ENCODE measurements around the gene RBKS. TPM values are rescaled to one million over a fixed set of nuclear protein-coding genes. Genes with fewer than 3 reads are reported as not detected.

RBKS gene
- total and polyA plus RNA-seq, 2 of the 13 experiments (the other 11 are each of a cell fraction or from before 2014, with no cell fraction given), result 7.7 to 8.3 TPM

DNA sequence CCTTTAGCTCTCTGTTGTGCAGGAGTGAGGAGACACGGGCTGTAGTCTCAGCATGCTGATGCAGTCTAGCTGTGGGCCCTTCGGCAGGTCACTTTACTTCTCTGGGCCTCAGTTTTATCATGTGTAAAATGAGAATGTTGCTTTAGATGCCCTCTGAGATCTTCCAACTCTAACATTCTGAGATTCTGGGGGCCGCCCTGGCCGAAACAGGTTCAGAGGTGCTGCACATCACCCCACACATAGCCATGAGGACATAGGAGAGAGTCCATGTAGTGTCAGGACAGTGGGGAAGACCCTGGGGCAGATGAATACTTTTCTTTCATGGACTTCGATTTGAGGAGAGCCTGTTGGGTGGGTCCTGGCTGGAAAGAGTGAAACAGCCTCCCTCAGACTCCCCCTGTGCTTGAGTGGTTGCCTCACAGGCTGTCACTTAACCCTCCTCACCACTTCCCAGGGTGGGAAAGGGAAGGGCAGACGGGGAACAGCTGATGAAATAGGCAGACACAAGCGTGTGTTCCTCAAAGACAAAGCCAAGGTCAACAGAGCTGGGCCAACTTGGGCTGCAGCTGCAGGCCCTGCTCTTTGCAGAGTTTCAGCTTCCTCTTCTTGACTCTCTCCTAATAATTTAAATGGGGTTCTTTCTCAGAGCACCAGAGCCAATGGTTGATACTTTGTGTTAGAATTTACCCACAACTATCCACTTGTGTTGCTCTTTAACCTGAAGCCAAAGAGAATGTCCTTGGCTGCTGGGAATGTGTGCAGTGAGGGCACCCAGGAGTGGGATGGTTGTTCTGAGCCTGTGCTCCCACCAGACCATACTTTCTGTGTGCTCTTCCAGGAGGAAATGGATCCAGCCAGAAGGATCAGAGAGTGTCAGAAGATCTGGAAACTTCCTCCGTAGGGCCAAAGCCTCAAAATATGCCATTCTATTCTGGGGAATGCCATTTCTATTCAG is 133.4 kb downstream of the RBKS start (continued):
- TF ChIP-seq, protein P1, sequence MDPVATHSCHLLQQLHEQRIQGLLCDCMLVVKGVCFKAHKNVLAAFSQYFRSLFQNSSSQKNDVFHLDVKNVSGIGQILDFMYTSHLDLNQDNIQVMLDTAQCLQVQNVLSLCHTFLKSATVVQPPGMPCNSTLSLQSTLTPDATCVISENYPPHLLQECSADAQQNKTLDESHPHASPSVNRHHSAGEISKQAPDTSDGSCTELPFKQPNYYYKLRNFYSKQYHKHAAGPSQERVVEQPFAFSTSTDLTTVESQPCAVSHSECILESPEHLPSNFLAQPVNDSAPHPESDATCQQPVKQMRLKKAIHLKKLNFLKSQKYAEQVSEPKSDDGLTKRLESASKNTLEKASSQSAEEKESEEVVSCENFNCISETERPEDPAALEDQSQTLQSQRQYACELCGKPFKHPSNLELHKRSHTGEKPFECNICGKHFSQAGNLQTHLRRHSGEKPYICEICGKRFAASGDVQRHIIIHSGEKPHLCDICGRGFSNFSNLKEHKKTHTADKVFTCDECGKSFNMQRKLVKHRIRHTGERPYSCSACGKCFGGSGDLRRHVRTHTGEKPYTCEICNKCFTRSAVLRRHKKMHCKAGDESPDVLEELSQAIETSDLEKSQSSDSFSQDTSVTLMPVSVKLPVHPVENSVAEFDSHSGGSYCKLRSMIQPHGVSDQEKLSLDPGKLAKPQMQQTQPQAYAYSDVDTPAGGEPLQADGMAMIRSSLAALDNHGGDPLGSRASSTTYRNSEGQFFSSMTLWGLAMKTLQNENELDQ (CRISPR knock-in tag; IDR thresholded peaks at IDR 0.05; ENCODE audit: borderline replicate concordance), result no peak
- TF ChIP-seq NR2F2 (IDR thresholded peaks at IDR 0.05; ENCODE audit: borderline replicate concordance, low read depth), result peak; percentile 20; the same call in 1 of the 2 replicates
- TF ChIP-seq ZNF761 (CRISPR knock-in tag; conservative IDR thresholded peaks at IDR 0.05), result no peak
- no peak for TF ChIP-seq ZSCAN25 (CRISPR knock-in tag; IDR thresholded peaks at IDR 0.05)
- TF ChIP-seq, protein P2, sequence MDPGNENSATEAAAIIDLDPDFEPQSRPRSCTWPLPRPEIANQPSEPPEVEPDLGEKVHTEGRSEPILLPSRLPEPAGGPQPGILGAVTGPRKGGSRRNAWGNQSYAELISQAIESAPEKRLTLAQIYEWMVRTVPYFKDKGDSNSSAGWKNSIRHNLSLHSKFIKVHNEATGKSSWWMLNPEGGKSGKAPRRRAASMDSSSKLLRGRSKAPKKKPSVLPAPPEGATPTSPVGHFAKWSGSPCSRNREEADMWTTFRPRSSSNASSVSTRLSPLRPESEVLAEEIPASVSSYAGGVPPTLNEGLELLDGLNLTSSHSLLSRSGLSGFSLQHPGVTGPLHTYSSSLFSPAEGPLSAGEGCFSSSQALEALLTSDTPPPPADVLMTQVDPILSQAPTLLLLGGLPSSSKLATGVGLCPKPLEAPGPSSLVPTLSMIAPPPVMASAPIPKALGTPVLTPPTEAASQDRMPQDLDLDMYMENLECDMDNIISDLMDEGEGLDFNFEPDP (CRISPR knock-in tag; conservative IDR thresholded peaks at IDR 0.05), result no peak
- TF ChIP-seq SPEN (CRISPR knock-in tag; IDR thresholded peaks at IDR 0.05; ENCODE audit: low read depth), result peak; percentile 41; the same call in 1 of the 2 replicates
- no peak for TF ChIP-seq HDAC6 (IDR thresholded peaks at IDR 0.05; ENCODE audit: low read depth, low read length)
- TF ChIP-seq ZNF496 (CRISPR knock-in tag; IDR thresholded peaks at IDR 0.05; ENCODE audit: insufficient replicate concordance), result no peak
- no peak for TF ChIP-seq THYN1 (CRISPR knock-in tag; IDR thresholded peaks at IDR 0.05; ENCODE audit: borderline replicate concordance, low read depth)
- TF ChIP-seq, protein P3, sequence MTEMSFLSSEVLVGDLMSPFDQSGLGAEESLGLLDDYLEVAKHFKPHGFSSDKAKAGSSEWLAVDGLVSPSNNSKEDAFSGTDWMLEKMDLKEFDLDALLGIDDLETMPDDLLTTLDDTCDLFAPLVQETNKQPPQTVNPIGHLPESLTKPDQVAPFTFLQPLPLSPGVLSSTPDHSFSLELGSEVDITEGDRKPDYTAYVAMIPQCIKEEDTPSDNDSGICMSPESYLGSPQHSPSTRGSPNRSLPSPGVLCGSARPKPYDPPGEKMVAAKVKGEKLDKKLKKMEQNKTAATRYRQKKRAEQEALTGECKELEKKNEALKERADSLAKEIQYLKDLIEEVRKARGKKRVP (CRISPR knock-in tag; IDR thresholded peaks at IDR 0.05), result peak in 1 of 2 experiments; percentile 97; a peak in 2 of 4 replicates
- TF ChIP-seq TFAP4 (IDR thresholded peaks at IDR 0.05; ENCODE audit: borderline replicate concordance, low read depth), result peak; percentile 82
- TF ChIP-seq, protein P4, sequence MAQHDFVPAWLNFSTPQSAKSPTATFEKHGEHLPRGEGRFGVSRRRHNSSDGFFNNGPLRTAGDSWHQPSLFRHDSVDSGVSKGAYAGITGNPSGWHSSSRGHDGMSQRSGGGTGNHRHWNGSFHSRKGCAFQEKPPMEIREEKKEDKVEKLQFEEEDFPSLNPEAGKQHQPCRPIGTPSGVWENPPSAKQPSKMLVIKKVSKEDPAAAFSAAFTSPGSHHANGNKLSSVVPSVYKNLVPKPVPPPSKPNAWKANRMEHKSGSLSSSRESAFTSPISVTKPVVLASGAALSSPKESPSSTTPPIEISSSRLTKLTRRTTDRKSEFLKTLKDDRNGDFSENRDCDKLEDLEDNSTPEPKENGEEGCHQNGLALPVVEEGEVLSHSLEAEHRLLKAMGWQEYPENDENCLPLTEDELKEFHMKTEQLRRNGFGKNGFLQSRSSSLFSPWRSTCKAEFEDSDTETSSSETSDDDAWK (CRISPR knock-in tag; IDR thresholded peaks at IDR 0.05), result no peak
- no peak for TF ChIP-seq NONO (IDR thresholded peaks at IDR 0.05)
- 0 out of 2 replicates have a peak, but pooled peaks have one; percentile 39 for TF ChIP-seq NONO (CRISPR knock-in tag; conservative IDR thresholded peaks at IDR 0.05)
- no peak for TF ChIP-seq MATR3 (CRISPR knock-in tag; IDR thresholded peaks at IDR 0.05)
- no peak for TF ChIP-seq ZNF234 (CRISPR knock-in tag; conservative IDR thresholded peaks at IDR 0.05)
- TF ChIP-seq PHF21A (CRISPR knock-in tag; IDR thresholded peaks at IDR 0.05), result 0 out of 2 replicates have a peak, but pooled peaks have one; percentile 36
- TF ChIP-seq PHB2 (IDR thresholded peaks at IDR 0.05; ENCODE audit: partially characterized antibody), result no peak
- no peak for TF ChIP-seq ZNF282 (IDR thresholded peaks at IDR 0.05; ENCODE audit: partially characterized antibody)

Data from HepG2 (cell line).